GM23338 (cell line): ENCODE results near the gene TEPSIN.

ENCODE experiments used
- CREB1 ChIP-seq: fragments of 250-450 bp; sonication (Bioruptor Pico); IDR thresholded peaks from 2 replicates; pipeline ENCODE4 v1.5.0; 2020; ENCODE audit warnings: low read depth, mild to moderate bottlenecking, moderate library complexity
- CTCF ChIP-seq, 2 experiments: fragments of 200-600 bp in 1 of 2; sonication (generic) in 1 of 2; conservative IDR thresholded peaks; 2 replicates each; pipeline versions ENCODE4 v1.5.1 to v1.6.1; 2016 to 2017; ENCODE audit warnings: antibody characterized with exemption in 2 of 2, low read depth in 2 of 2, mild to moderate bottlenecking in 2 of 2, moderate library complexity in 1 of 2
- EZH2 ChIP-seq: fragments of 200-600 bp; sonication (generic); IDR thresholded peaks from one replicate; pipeline ENCODE4 v1.8.0; 2017; ENCODE audit warnings: antibody characterized with exemption, mild to moderate bottlenecking, low read depth; ENCODE audit not compliant: unreplicated experiment
- EZH2phosphoT487 ChIP-seq: fragments of 200-600 bp; sonication (generic); IDR thresholded peaks from one replicate; pipeline ENCODE4 v1.8.1; 2018; ENCODE audit warnings: antibody characterized with exemption; ENCODE audit not compliant: unreplicated experiment
- JUNB ChIP-seq: IDR thresholded peaks from one replicate; pipeline ENCODE4 v1.6.1; 2016; ENCODE audit warnings: antibody characterized with exemption; ENCODE audit not compliant: unreplicated experiment
- NANOG ChIP-seq: IDR thresholded peaks from 2 replicates; pipeline ENCODE4 v1.6.1; 2016; ENCODE audit warnings: antibody characterized with exemption, borderline replicate concordance
- POLR2AphosphoS5 ChIP-seq: IDR thresholded peaks from 2 replicates; pipeline ENCODE4 v1.6.1; 2016; ENCODE audit warnings: antibody characterized with exemption, low read depth
- REST ChIP-seq: IDR thresholded peaks from one replicate; pipeline ENCODE4 v1.6.1; 2018; ENCODE audit warnings: antibody characterized with exemption; ENCODE audit not compliant: unreplicated experiment
- STAT1 ChIP-seq: IDR thresholded peaks from one replicate; pipeline ENCODE4 v1.6.1; 2016; ENCODE audit warnings: antibody characterized with exemption; ENCODE audit not compliant: unreplicated experiment
- ZNF462 ChIP-seq: fragments of 250-450 bp; sonication (Bioruptor Pico); IDR thresholded peaks from 2 replicates; pipeline ENCODE4 v1.5.0; 2020; ENCODE audit warnings: mild to moderate bottlenecking, moderate library complexity

GRCh38 chr17:81231766-81232581 is 6.9 kb downstream of the TEPSIN start:
- TF ChIP-seq CTCF (conservative IDR thresholded peaks at IDR 0.05; ENCODE audit: low read depth in 2 of 2), result no peak
- no peak for TF ChIP-seq EZH2
- no peak for TF ChIP-seq EZH2phosphoT487
- no peak for TF ChIP-seq POLR2AphosphoS5
- no peak for TF ChIP-seq REST
- TF ChIP-seq NANOG, result no peak
- no peak for TF ChIP-seq JUNB
- TF ChIP-seq CREB1 (CRISPR knock-in tag), result no peak
- TF ChIP-seq ZNF462 (CRISPR knock-in tag), result no peak
- TF ChIP-seq STAT1, result no peak
